HL-60 (cell line): ENCODE data around the gene KDM3B.

Experiments used
- CTCF ChIP-seq: IDR thresholded peaks from one replicate; pipeline ENCODE4 v1.5.1; 2011; ENCODE audit warnings: low read length, control low read depth, inconsistent platforms; ENCODE audit not compliant: insufficient read depth
- GABPA ChIP-seq: IDR thresholded peaks from 2 replicates; pipeline ENCODE4 v1.6.1; 2012; ENCODE audit warnings: low read depth
- POLR2AphosphoS5 ChIP-seq: IDR thresholded peaks from 2 replicates; pipeline ENCODE4 v1.6.1; 2012; ENCODE audit warnings: low read depth
- REST ChIP-seq: IDR thresholded peaks from 2 replicates; pipeline ENCODE4 v1.6.1; 2012; ENCODE audit warnings: low read depth; ENCODE audit not compliant: insufficient replicate concordance

GRCh38 chr5:138435943-138436342 is 83.5 kb downstream of the KDM3B start:
- TF ChIP-seq GABPA (no peak), CTCF (no peak), POLR2AphosphoS5 (no peak), REST (no peak)
